Testis (tissue), 3 donors: Measurements from ENCODE around the gene TNRC6B. TPM values are rescaled to one million over a fixed set of nuclear protein-coding genes. Genes with fewer than 3 reads are reported as not detected.

ENCODE experiments used
- DNase-seq: peaks from one replicate; pipeline ENCODE4 v3.0.0-alpha.2; 2019
- H3K27ac ChIP-seq, 2 donors: fragments of 200-600 bp; sonication (generic); one replicate each; pipeline ENCODE4 v1.5.1; 2019
- H3K27me3 ChIP-seq: fragments of 200-600 bp; sonication (generic); one replicate; pipeline ENCODE4 v1.5.1; 2019
- H3K36me3 ChIP-seq: fragments of 200-600 bp; sonication (generic); one replicate; pipeline ENCODE4 v1.5.1; 2017; ENCODE audit warnings: low read depth; ENCODE audit errors: missing control alignments
- H3K4me1 ChIP-seq: fragments of 200-600 bp; sonication (generic); one replicate; pipeline ENCODE4 v1.5.1; 2019
- H3K4me3 ChIP-seq, 2 donors: fragments of 200-600 bp; sonication (generic); one replicate each; pipeline ENCODE4 v1.5.1; 2017 to 2019
- H3K9me3 ChIP-seq: fragments of 200-600 bp; sonication (generic); one replicate; pipeline ENCODE4 v1.5.1; 2017
- CTCF ChIP-seq, 3 experiments: fragments of 450-650 bp in 2 of 3; fragments of 200-600 bp in 1 of 3; sonication (generic) in 1 of 3; IDR thresholded peaks; one replicate each; pipeline ENCODE4 v1.5.1; 2016 to 2019; ENCODE audit warnings: antibody characterized with exemption in 3 of 3, mild to moderate bottlenecking in 2 of 3, moderate library complexity in 1 of 3
- POLR2A ChIP-seq: fragments of 450-650 bp; IDR thresholded peaks from one replicate; pipeline ENCODE4 v1.6.1; 2017; ENCODE audit warnings: antibody characterized with exemption, mild to moderate bottlenecking, moderate library complexity
- WGBS, 2 donors: methylation state at CpG; one replicate each; pipeline ENCODE4 v1.1.5; 2018; 5-methylcytosine and 5-hydroxymethylcytosine counted together
- intact Hi-C: fragments of 100-400 bp; cut with DNase I; formaldehyde crosslinking; loops from one replicate; pipeline ENCODE4 v1.15.1; 2023; ENCODE audit warnings: low total_unique reads
- polyA plus RNA-seq: library from polyadenylated mRNA; stranded (reverse); fragments of 350-450 nt; fragmentation: Illumina TruSeq; extraction: RNeasy Lipid Tissue Mini Kit (QIAGEN cat#74804); gene quantifications from one replicate; pipeline ENCODE4 v1.2.3, GENCODE V29; 2014; ENCODE audit warnings: low read depth, low replicate concordance; ENCODE audit not compliant: insufficient read depth
- total RNA-seq, 2 donors: library from RNA; depleted of rRNA; stranded (reverse); fragments of >200 nt; gene quantifications; one replicate each; pipeline ENCODE4 v1.2.3, GENCODE V29; 2016

Gene TNRC6B
- total and polyA plus RNA-seq, 3 donors from 2014 or later = 49.2 to 122 (median 79.7) TPM

- H3K36me3 ChIP-seq = no peaks in the 10 kb centered on the region
Measured at GRCh38 chr22:40324468-40325305, 147.0 kb downstream of the TNRC6B start.

GRCh38 chr22:40325315-40325714, 147.6 kb downstream of the TNRC6B start:
- intact Hi-C loops = no loop called here
- Histone ChIP-seq H3K4me3 (no peak overlapping the region), H3K27ac (no peak overlapping the region), H3K27me3 (no peaks in the 10 kb centered on the region), H3K9me3 (no peaks in the 10 kb centered on the region), H3K4me1 (no peaks in the 10 kb centered on the region), H3K36me3 (no peaks in the 10 kb centered on the region)
- DNase-seq = no peak
- WGBS, 2 donors = 94 to 98% methylated on average over 6 of the region's 6 CpGs
- no peak for TF ChIP-seq POLR2A
- TF ChIP-seq CTCF (IDR thresholded peaks at IDR 0.05) = no peak

More at GRCh38 chr22:40324468-40325305, 147.0 kb downstream of the TNRC6B start:
- Histone ChIP-seq H3K9me3 (no peaks in the 10 kb centered on the region), H3K4me3 (no peak overlapping the region), H3K4me1 (no peaks in the 10 kb centered on the region), H3K27ac (no peak overlapping the region), H3K27me3 (no peaks in the 10 kb centered on the region)
- 83 to 87% methylated on average over 19 of the region's 19 CpGs for whole genome bisulfite sequencing, 2 donors
- DNase-seq = no peak
- TF ChIP-seq POLR2A (no peak), CTCF (IDR thresholded peaks at IDR 0.05) (no peak)
- intact Hi-C loops = no loop called here

GRCh38 chr22:40326905-40327735, 149.4 kb downstream of the TNRC6B start:
- Histone ChIP-seq H3K9me3 (no peaks in the 10 kb centered on the region), H3K4me1 (no peaks in the 10 kb centered on the region), H3K4me3 (no peak overlapping the region), H3K27ac (no peak overlapping the region), H3K27me3 (no peaks in the 10 kb centered on the region), H3K36me3 (no peaks in the 10 kb centered on the region)
- no peak for DNase-seq
- intact Hi-C loops = no loop called here
- 54 to 67% methylated on average over 10 of the region's 10 CpGs for WGBS, 2 donors
- TF ChIP-seq CTCF (IDR thresholded peaks at IDR 0.05) (no peak), POLR2A (no peak)

GRCh38 chr22:40328546-40329456, 151.1 kb downstream of the TNRC6B start:
- H3K27me3 ChIP-seq = no peaks in the 10 kb centered on the region
- TF ChIP-seq CTCF (IDR thresholded peaks at IDR 0.05) (no peak), POLR2A (no peak)
- DNase-seq = no peak
- H3K27ac ChIP-seq = no peak overlapping the region
- intact Hi-C loops = no loop called here
- no peaks in the 10 kb centered on the region for H3K36me3 ChIP-seq
- no peaks in the 10 kb centered on the region for H3K4me1 ChIP-seq
- no peaks in the 10 kb centered on the region for H3K9me3 ChIP-seq
- H3K4me3 ChIP-seq = no peak overlapping the region
- 73 to 77% methylated on average over 9 of the region's 9 CpGs for WGBS, 2 donors
